Inferior parietal cortex (tissue), 1 donor: ENCODE measurements around the gene ING5.

Experiments used
- DNase-seq: peaks from one replicate; pipeline ENCODE4 v3.0.0-alpha.2; 2016; ENCODE audit errors: extremely low spot score

ING5 gene

DNA sequence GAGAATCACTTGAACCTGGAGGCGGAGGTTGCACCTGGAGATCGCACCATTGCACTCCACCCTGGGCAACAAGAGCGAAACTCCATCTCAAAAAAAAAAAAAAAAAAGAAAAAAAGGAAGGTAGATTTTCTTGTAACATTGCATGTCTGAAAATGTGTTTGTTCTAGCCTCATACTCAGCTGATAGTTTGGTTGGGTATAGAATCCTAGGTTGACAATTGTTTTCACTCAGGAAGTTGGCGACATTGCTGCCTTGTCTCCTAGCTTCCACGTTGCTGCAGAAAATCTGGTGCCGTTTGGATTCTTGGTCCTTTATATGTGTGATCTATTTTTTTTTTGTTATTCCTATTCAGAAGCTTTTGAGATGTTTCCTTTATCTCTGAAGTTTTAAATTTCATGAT, 4.7 kb downstream of the ING5 start:
- DNase-seq, result no peak

- no peak for DNase-seq
These were observed 7.0 kb downstream of the ING5 start for GRCh38 chr2:241708879-241709278.

DNA sequence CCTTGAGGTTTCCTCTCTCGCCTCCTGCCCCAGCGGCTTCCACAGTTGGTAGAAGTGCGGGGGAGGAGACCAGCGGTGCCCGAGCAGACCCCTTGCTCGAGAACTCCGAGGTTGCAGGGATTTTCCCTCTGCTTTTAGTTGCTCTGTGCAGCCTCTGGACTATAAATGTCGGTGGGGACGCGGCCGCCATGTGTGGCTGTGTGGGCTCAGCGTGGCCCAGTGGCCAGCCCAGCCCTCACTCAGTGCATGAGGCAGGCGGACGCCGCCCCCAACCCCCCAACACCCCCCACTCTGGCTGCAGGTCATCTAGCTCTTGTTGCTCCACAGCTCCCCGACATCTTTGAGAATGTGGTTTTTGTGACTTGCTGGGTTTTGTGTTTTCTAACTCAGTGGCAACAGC, 17.3 kb downstream of the ING5 start:
- no peak for DNase-seq

- no peak for DNase-seq
These were observed 18.3 kb downstream of the ING5 start for GRCh38 chr2:241720099-241720498.

GRCh38 chr2:241720560-241720959, 18.7 kb downstream of the ING5 start:
- no peak for DNase-seq

GRCh38 chr2:241721852-241722251, 20.0 kb downstream of the ING5 start:
- DNase-seq, result no peak

DNA sequence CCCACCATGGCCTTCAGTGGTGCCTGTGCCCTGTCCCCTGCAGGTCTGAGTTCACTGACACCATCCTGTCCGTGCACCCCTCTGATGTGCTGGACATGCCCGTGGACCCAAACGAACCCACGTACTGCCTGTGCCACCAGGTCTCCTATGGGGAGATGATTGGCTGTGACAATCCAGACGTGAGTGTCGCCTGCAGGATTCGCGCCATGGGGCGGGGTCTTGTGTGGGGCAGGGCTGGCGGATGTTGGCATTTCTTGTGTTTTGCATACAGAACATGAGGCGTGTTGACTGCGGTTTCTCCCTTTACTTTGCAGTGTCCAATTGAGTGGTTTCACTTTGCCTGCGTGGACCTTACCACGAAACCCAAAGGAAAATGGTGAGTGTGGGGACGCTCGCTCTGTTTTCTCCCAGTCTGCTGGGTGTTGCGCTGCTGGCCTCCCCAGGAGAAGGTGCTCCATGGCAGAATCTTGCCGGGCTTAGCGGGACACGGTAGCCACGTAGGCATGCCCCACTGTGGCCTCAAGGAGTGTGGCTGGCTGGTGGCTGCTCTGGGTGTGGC, 21.1 kb downstream of the ING5 start:
- no peak for DNase-seq

DNA sequence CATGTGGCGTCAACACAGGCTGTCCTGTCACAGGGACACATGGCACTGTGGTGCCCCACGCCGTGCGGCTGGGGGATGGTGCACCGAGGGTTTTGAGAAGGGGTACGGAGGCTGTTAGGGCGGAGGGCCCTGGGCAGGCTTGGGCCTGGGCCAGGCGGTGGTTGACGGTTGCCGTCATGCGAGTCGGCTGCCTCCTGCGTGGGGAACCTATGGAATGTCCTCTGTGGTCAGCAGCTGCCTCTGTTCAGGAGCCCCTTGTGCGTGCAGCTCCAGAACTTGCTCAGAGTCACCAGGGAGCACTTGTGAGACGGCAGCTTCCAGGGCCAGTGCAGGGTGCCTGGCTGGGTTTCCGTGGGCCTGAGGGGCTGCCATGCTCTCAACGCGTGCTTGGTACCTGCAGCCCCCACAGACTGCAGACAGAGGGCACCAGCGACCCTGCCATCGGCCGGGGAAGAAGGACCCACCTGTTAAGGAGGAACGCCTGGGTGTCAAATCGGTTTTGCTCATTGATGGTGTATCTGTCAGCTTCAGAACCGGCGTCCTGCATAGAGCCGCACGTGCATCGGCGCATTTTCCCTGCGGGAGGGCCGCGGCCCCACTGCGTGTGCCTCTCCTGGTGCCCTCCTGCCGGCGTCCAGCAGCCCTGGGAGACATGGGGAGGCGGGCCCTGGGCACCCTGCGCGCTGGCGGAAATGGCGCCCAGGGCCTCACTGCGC, 22.6 kb downstream of the ING5 start:
- no peak for DNase-seq

- no peak for DNase-seq
These were observed 23.4 kb downstream of the ING5 start for GRCh38 chr2:241724975-241725870.

DNA sequence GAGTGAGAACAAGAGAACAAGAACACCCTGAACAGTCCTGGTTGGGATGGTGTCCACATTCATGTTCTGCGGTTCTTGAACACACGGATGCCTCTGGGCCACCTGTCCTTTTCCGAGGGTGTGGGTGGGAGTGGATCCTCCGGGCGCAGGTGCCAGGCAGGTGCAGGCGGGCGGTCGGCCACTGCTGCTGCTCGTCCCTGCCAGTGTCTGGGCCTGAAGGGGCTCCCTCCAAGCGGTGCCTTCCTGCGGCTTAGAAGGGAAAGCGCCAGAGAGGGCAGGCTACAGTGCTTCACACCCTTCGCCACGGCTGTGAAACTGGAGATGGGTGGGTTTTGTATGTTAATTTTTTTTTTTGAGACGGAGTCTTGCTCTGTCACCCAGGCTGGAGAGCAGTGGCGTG, 24.6 kb downstream of the ING5 start:
- DNase-seq, result no peak

DNA sequence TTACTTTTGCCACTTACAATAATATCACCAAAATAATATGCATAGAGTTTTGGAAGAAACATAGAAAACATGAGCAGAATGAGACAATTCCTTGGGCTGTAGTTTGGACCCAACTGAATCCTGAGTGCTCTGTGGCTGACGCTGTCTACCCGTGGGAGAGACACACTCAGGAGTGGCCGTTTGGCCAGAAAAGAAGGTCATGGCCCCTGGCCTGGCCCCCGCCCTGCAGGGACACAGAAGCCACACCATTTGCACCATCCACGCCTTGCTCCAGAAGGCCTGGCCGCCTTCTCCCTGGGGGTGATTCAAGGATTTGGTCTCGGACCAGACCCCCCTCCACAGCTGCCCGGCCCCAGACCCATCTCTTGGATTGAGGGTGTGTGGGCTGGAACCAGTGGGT, 26.2 kb downstream of the ING5 start:
- DNase-seq, result no peak

GRCh38 chr2:241728627-241729026, 26.8 kb downstream of the ING5 start:
- DNase-seq, result peak; percentile 34

GRCh38 chr2:241729868-241730267, 28.0 kb downstream of the ING5 start:
- no peak for DNase-seq

DNA sequence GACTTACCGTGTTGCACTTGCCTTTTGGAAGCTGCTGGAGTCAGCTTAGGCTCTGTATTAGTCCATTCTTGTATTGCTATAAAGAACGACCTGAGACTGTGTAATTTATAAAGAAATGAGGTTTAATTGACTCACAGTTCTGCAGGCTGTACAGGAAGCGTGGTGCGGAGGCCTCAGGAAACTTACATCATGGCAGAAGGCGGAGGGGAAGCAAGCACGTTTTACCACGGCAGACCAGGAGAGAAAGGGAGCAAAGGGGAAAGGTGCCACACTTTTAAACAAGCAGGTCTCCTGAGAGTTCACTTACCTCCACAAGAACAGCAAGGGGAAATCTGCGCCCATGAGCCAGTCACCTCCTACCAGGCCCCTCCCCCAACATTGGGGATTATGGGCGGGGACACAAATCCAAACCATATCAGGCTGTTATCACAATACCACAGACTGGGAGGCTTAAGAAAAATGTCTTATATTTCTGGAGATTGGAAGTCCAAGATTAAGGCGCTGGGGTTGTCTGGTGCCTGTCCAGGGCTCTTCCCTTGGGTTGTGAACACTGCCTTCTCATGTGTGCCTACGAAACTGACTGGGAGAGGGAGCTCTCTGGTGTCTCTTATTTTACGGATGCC, 28.9 kb downstream of the ING5 start:
- no peak for DNase-seq

DNA sequence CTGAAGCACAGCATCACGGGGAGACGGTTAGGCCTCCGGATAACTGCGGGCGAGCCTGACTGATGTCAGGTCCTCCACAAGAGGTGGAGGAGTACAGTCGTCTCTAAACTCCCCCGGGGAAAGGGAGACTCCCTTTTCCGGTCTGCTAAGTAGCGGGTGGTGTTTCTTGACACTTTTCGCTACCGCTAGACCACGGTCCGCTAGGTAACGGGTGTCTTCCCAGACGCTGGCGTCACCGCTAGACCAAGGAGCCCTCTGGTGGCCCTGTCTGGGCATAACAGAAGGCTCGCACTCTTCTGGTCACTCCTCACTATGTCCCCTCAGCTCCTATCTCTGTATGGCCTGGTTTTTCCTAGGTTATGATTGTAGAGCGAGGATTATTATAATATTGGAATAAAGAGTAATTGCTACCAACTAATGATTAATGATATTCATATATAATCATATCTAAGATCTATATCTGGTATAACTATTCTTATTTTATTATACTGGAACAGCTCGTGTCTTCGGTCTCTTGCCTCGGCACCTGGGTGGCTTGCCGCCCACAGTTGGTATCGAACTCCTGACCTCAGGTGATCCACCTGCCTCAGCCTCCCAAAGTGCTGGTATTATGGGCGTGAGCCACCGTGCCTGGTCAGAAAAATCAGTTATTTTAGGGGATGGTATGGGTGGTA, 30.8 kb downstream of the ING5 start:
- peak; percentile 63 for DNase-seq

DNA sequence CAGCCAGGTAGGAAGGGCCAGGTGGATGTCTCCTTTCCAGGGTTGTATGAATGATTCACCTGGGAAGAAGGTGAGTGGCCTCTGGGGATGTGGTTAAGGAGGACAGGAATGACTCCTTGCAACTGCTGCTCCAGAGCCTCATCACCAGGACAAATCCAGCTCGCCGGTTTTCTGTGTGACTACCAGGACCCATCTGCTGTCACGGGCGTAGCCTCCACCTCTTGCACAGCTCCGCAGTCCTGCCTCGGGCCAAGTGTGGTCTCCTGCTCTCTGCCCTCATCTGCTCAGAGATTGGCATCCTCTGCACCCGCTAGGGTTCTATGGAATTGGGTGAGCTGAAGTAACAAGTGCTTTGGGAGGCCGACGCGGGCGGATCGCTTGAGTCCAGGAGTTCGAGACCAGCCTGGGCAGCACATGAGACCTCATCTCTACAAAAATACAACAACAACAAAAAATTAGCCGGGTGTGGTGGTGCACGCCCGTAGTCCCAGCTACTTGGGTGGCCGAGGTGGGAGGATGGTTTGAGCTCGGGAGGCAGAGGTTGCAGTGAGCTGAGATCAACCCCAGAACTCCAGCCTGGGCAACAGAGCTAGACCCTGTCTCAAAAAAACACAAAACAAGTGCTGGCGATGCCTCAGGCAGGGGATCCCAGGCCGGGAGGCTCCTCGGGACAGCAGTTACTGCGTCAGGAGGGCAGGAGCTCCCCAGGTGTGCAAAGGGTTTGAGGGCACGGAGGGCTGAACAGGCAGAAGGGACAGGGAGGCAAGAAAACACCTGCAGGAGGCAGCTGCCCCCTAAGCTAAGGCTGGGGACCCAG, 31.8 kb downstream of the ING5 start:
- DNase-seq, result no peak

- DNase-seq, result no peak
These were observed 32.3 kb downstream of the ING5 start for GRCh38 chr2:241734208-241734466.

- DNase-seq, result peak; percentile 79
These were observed 32.8 kb downstream of the ING5 start, which contains the start of gene D2HGDH for GRCh38 chr2:241734467-241735208. Gene D2HGDH (plus strand): TSS chr2:241734630. CDS start chr2:241735225, 595 bp downstream.

- DNase-seq, result no peak
These were observed 34.3 kb downstream of the ING5 start for GRCh38 chr2:241736111-241736510.

- DNase-seq, result no peak
These were observed 36.3 kb downstream of the ING5 start for GRCh38 chr2:241738040-241738686.
